ENCODE measurements around the gene RASL12.

DNA sequence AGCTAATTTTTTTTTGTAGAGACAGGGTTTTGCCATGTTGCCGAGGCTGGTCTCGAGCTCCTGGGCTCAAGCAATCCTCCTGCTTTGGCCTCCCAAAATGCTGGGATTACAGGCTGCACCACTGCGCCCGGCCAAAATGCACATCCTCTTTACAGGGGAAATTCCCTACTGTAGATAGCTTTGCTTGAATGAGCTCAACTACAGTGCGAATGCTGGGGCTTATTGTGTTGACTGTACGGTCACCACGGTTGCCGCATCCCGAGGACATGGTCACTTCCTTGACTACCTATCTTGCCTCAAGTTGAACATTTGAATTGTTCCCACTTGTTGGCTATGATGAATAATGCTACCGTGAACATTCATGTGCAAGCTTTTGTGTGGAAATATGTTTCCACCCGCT lies 33.1 kb downstream of the RASL12 start:
- TF ChIP-seq, protein P1, sequence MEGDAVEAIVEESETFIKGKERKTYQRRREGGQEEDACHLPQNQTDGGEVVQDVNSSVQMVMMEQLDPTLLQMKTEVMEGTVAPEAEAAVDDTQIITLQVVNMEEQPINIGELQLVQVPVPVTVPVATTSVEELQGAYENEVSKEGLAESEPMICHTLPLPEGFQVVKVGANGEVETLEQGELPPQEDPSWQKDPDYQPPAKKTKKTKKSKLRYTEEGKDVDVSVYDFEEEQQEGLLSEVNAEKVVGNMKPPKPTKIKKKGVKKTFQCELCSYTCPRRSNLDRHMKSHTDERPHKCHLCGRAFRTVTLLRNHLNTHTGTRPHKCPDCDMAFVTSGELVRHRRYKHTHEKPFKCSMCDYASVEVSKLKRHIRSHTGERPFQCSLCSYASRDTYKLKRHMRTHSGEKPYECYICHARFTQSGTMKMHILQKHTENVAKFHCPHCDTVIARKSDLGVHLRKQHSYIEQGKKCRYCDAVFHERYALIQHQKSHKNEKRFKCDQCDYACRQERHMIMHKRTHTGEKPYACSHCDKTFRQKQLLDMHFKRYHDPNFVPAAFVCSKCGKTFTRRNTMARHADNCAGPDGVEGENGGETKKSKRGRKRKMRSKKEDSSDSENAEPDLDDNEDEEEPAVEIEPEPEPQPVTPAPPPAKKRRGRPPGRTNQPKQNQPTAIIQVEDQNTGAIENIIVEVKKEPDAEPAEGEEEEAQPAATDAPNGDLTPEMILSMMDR (IDR thresholded peaks at IDR 0.05) = no peak
- TF ChIP-seq EZH2 (IDR thresholded peaks at IDR 0.05; ENCODE audit: borderline replicate concordance, insufficient read depth, low read depth, low read length, poor library complexity, severe bottlenecking) = no peak

Data from B cell (primary cell).